K562 (cell line): Measurements from ENCODE around the gene MUSTN1. TPM values are rescaled to one million over a fixed set of nuclear protein-coding genes. Genes with fewer than 3 reads are reported as not detected.
A peak's percentile ranks its signal among the peaks of the same experiment; 100 is the strongest.

Experiments
- ATAC-seq: fragments of 200-7000 bp; cut with Tn5 transposase; 3 replicates; pipeline ENCODE4 v1.9.1; 2020; ENCODE audit warnings: moderate library complexity
- BruUV-seq: library from RNA; stranded (reverse); fragments of 400-500 nt; replicated peaks from 2 replicates; lab custom pipeline; 2021; lab: Mats Ljungman, UMichigan
- CTCF ChIA-PET: fragments of 300-600 bp; formaldehyde crosslinking; extraction: SDS; loops from one replicate; lab custom pipeline; 2021; ENCODE audit warnings: low intra/inter-chr PET ratio; lab: Yijun Ruan, JAX
- POLR2A ChIA-PET: fragments of 300-600, 350-650 bp; sonication (Branson Sonifier 250); formaldehyde crosslinking; extraction: SDS; loops from one replicate; lab custom pipeline; 2021; ENCODE audit warnings: antibody characterized with exemption, inconsistent platforms; lab: Yijun Ruan, JAX
- DNase-seq, 4 experiments: peaks; one replicate each; pipeline versions ENCODE4 v3.0.0 to v3.0.0-alpha.2; 2011 to 2018; ENCODE audit warnings: low spot score in 3 of 4, mixed read lengths in 3 of 4; ENCODE audit errors: extremely low read depth in 1 of 4
- FAIRE-seq: peaks from 2 replicates; lab custom pipeline; 2011; peaks lifted over from hg19 to GRCh38; lab: Jason Lieb, UNC
- H2AFZ ChIP-seq: 2 replicates; pipeline ENCODE4 v1.6.0; 2011; ENCODE audit warnings: low read depth, low read length, control low read depth, inconsistent platforms
- H3K27ac ChIP-seq: fragments of 200-600 bp; 3 replicates; pipeline ENCODE4 v1.8.0; 2011; ENCODE audit warnings: low read depth, mild to moderate bottlenecking, control low read depth, inconsistent platforms, low read length, moderate library complexity, mixed read lengths; ENCODE audit errors: extremely low read depth
- H3K27me3 ChIP-seq, 2 experiments: fragments of 300-600 bp in 1 of 2; 2 replicates in 1 of 2; 3 replicates in 1 of 2; pipeline versions ENCODE4 v1.6.0 to v1.8.0; 2011; ENCODE audit warnings: inconsistent platforms in 2 of 2, low read length in 2 of 2, mild to moderate bottlenecking in 1 of 2, mixed read lengths in 1 of 2, moderate library complexity in 1 of 2; ENCODE audit not compliant: control insufficient read depth in 2 of 2, insufficient read depth in 2 of 2
- H3K36me3 ChIP-seq: fragments of 300-600 bp; 3 replicates; pipeline ENCODE4 v1.8.0; 2011; ENCODE audit warnings: mild to moderate bottlenecking, low read length, inconsistent platforms; ENCODE audit not compliant: control insufficient read depth, insufficient read depth
- H3K4me1 ChIP-seq, 2 experiments: fragments of 200-600 bp in 1 of 2; replicated peaks in 1 of 2; 2 replicates in 1 of 2; 3 replicates in 1 of 2; pipeline versions ENCODE4 v1.5.1 to v1.8.0; 2011; ENCODE audit warnings: inconsistent platforms in 2 of 2, low read length in 2 of 2, mild to moderate bottlenecking in 1 of 2, mixed read lengths in 1 of 2, moderate library complexity in 1 of 2; ENCODE audit not compliant: control insufficient read depth in 2 of 2, insufficient read depth in 2 of 2
- H3K4me2 ChIP-seq: 2 replicates; pipeline ENCODE4 v1.6.1; 2011; ENCODE audit warnings: low read length, control low read depth, inconsistent platforms, mixed read lengths; ENCODE audit not compliant: insufficient read depth
- H3K4me3 ChIP-seq: fragments of 200-600 bp; sonication (generic), shearing (Covaris generic); 2 replicates; pipeline ENCODE4 v1.5.1; 2016; ENCODE audit warnings: control low read depth, inconsistent platforms
- H3K79me2 ChIP-seq: fragments of 200-600 bp; 3 replicates; pipeline ENCODE4 v1.8.0; 2011; ENCODE audit warnings: low read length, inconsistent platforms; ENCODE audit not compliant: control insufficient read depth, insufficient read depth
- H3K9ac ChIP-seq, 2 experiments: 2 replicates each; pipeline versions ENCODE4 v1.6.0 to v1.6.1; 2011; ENCODE audit warnings: low read depth in 2 of 2, low read length in 2 of 2, control low read depth in 1 of 2, inconsistent platforms in 1 of 2, mild to moderate bottlenecking in 1 of 2, mixed read lengths in 1 of 2; ENCODE audit not compliant: insufficient read depth in 1 of 2
- H3K9me1 ChIP-seq: one replicate; pipeline ENCODE4 v1.6.0; 2011; ENCODE audit warnings: inconsistent platforms, mild to moderate bottlenecking, low read length, moderate library complexity; ENCODE audit not compliant: control insufficient read depth, insufficient read depth
- H3K9me3 ChIP-seq: replicated peaks from 2 replicates; pipeline ENCODE4 v1.5.1; 2011; ENCODE audit warnings: low read depth, low read length, inconsistent platforms; ENCODE audit not compliant: control insufficient read depth, insufficient read depth
- H4K20me1 ChIP-seq: replicated peaks from 2 replicates; pipeline ENCODE4 v1.6.1; 2011; ENCODE audit warnings: low read length, inconsistent platforms, mixed read lengths; ENCODE audit not compliant: control insufficient read depth, insufficient read depth
- ELF1 ChIP-seq: fragments of 200-800 bp; sonication (Bioruptor generic); IDR thresholded peaks from 2 replicates; pipeline ENCODE4 v1.6.1; 2016; ENCODE audit warnings: missing genetic modification characterization, missing compliant biosample characterization
- ELF2 ChIP-seq: fragments of 250-450 bp; sonication (Bioruptor Pico); IDR thresholded peaks from 2 replicates; pipeline ENCODE4 v1.5.0; 2021; ENCODE audit warnings: mild to moderate bottlenecking
- ETV1 ChIP-seq: fragments of 450-650 bp; conservative IDR thresholded peaks from 2 replicates; pipeline ENCODE4 v1.6.1; 2016; ENCODE audit warnings: missing genetic modification characterization, control low read depth, low read depth, missing compliant biosample characterization
- FIP1L1 ChIP-seq: fragments of 200-400 bp; formaldehyde crosslinking; IDR thresholded peaks from 2 replicates; pipeline ENCODE4 v1.6.1; 2018; ENCODE audit warnings: mild to moderate bottlenecking, low read depth, low read length; ENCODE audit not compliant: poor library complexity, severe bottlenecking
- KLF6 ChIP-seq: fragments of 250-450 bp; sonication (Bioruptor Pico); IDR thresholded peaks from 2 replicates; pipeline ENCODE4 v1.4.0; 2020; ENCODE audit warnings: mild to moderate bottlenecking, moderate library complexity, borderline replicate concordance
- NR2C2 ChIP-seq, 2 experiments: fragments of 200-800 bp in 1 of 2; sonication (Bioruptor generic) in 1 of 2; sonication (generic) in 1 of 2; formaldehyde crosslinking in 1 of 2; IDR thresholded peaks; 2 replicates each; pipeline versions ENCODE4 v1.6.1 to v1.8.0; 2016 to 2022; ENCODE audit warnings: mild to moderate bottlenecking in 1 of 2, missing compliant biosample characterization in 1 of 2, missing genetic modification characterization in 1 of 2, missing genetic modification reagents in 1 of 2
- SMAD3 ChIP-seq: fragments of 450-650 bp; formaldehyde crosslinking; conservative IDR thresholded peaks from 2 replicates; pipeline ENCODE4 v1.4.0; 2020; ENCODE audit warnings: mild to moderate bottlenecking
- ZNF766 ChIP-seq: fragments of 200-800 bp; sonication (Bioruptor generic); conservative IDR thresholded peaks from 2 replicates; pipeline ENCODE4 v1.6.1; 2016; ENCODE audit warnings: missing genetic modification characterization, missing compliant biosample characterization
- WGBS: fragments of 100-300 bp; shearing (Covaris generic); methylation state at CpG from one replicate; pipeline ENCODE4 v1.1.6; 2016; ENCODE audit warnings: low coverage, mixed read lengths; ENCODE audit not compliant: insufficient coverage; ENCODE audit errors: missing lambda C conversion rate; 5-methylcytosine and 5-hydroxymethylcytosine counted together
- in situ Hi-C: fragments of 300-500 bp; cut with MboI; formaldehyde crosslinking; loops from 4 replicates; pipeline ENCODE4 v1.15.0; 2018; ENCODE audit warnings: inconsistent platforms, mixed read lengths
- intact Hi-C: fragments of 100-400 bp; cut with micrococcal nuclease; formaldehyde crosslinking; loops from 2 replicates; pipeline ENCODE4 v1.14.2; 2022
- polyA plus RNA-seq, 8 experiments: library from polyadenylated mRNA; depleted of rRNA in 4 of 8; stranded (reverse) in 5 of 8; unstranded in 3 of 8; fragments of >200 nt; fragmentation: Nextera tagmentation in 2 of 8; fragmentation: Illumina TruSeq in 1 of 8; extraction: Ambion mirVana in 2 of 8; extraction: Trizol in 1 of 8; gene quantifications; 2 replicates each; pipeline versions ENCODE4 v1.2.1 to v1.2.3, GENCODE V29; 2011 to 2014; ENCODE audit warnings: inconsistent platforms in 1 of 8, missing spikeins in 1 of 8
- total RNA-seq, 7 experiments: library from RNA; depleted of rRNA in 6 of 7; stranded (reverse); fragments of >200 nt in 6 of 7; fragmentation: Illumina TruSeq in 2 of 7; extraction: Trizol in 2 of 7; gene quantifications; 2 replicates each; pipeline versions ENCODE4 v1.2.1 to v1.2.3, GENCODE V29; 2011 to 2021; ENCODE audit warnings: low replicate concordance in 1 of 7
- TF ChIP-seq, protein P1 (sequence below): sonication (generic); IDR thresholded peaks from 2 replicates; pipeline ENCODE4 v1.6.1; 2016
- TF ChIP-seq, protein P2 (sequence below): fragments of 450-650 bp; IDR thresholded peaks from 2 replicates; pipeline ENCODE4 v1.6.1; 2016; ENCODE audit warnings: low read depth
- TF ChIP-seq, protein P3 (sequence below): fragments of 200-400 bp; formaldehyde crosslinking; IDR thresholded peaks from 2 replicates; pipeline ENCODE4 v1.6.1; 2017; ENCODE audit warnings: mild to moderate bottlenecking, low read depth, low read length, moderate library complexity

The MUSTN1 gene
- total and polyA plus RNA-seq, 9 of the 15 experiments (the other 6 are each of a cell fraction or from before 2014, with no cell fraction given): 0.15 to 0.78 (median 0.44) TPM; not detected in 4

GRCh38 chr3:52872245-52872644 lies 37.4 kb upstream of the MUSTN1 start:
- Histone ChIP-seq H3K9me3 (no peaks in the 10 kb centered on the region), H3K9me1 (no peaks in the 10 kb centered on the region), H2AFZ (no peak overlapping the region), H3K36me3 (no peaks in the 10 kb centered on the region), H3K4me2 (no peak overlapping the region), H3K9ac (no peak overlapping the region), H3K27ac (no peak overlapping the region; the same call in 2 of the 3 replicates), H3K27me3 (no peaks in the 10 kb centered on the region), H3K4me3 (no peak overlapping the region), H4K20me1 (no peaks in the 10 kb centered on the region), H3K4me1 (peaks cover 10 to 36% of the 10 kb centered on the region in 2 experiments), H3K79me2 (no peaks in the 10 kb centered on the region)
- peak; percentile 57 for ATAC-seq
- no TSS peak for BruUV-seq
- 19% methylated on average over 3 of the region's 3 CpGs for WGBS
- POLR2A ChIA-PET: no interaction called here
- intact Hi-C loops (no loop called here), in situ Hi-C loops (no loop called here)
- DNase-seq: no peak
- CTCF ChIA-PET: no interaction called here
- FAIRE-seq: no peak
- TF ChIP-seq, protein P1, sequence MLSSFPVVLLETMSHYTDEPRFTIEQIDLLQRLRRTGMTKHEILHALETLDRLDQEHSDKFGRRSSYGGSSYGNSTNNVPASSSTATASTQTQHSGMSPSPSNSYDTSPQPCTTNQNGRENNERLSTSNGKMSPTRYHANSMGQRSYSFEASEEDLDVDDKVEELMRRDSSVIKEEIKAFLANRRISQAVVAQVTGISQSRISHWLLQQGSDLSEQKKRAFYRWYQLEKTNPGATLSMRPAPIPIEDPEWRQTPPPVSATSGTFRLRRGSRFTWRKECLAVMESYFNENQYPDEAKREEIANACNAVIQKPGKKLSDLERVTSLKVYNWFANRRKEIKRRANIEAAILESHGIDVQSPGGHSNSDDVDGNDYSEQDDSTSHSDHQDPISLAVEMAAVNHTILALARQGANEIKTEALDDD: peak; percentile 80; the same call in 1 of the 2 replicates
- TF ChIP-seq ZNF766 (CRISPR knock-in tag) (peak; percentile 67), ELF2 (CRISPR knock-in tag) (no peak), KLF6 (peak; percentile 59; the same call in 1 of the 2 replicates), FIP1L1 (no peak), SMAD3 (0 out of 2 replicates have a peak, but pooled peaks have one; percentile 23), ETV1 (tag) (peak; percentile 67), NR2C2 (CRISPR knock-in tag; IDR thresholded peaks at IDR 0.05) (no peak), NR2C2 (tag; IDR thresholded peaks at IDR 0.05) (peak; percentile 52; the same call in 1 of the 2 replicates), ELF1 (tag) (no peak)
- TF ChIP-seq, protein P2, sequence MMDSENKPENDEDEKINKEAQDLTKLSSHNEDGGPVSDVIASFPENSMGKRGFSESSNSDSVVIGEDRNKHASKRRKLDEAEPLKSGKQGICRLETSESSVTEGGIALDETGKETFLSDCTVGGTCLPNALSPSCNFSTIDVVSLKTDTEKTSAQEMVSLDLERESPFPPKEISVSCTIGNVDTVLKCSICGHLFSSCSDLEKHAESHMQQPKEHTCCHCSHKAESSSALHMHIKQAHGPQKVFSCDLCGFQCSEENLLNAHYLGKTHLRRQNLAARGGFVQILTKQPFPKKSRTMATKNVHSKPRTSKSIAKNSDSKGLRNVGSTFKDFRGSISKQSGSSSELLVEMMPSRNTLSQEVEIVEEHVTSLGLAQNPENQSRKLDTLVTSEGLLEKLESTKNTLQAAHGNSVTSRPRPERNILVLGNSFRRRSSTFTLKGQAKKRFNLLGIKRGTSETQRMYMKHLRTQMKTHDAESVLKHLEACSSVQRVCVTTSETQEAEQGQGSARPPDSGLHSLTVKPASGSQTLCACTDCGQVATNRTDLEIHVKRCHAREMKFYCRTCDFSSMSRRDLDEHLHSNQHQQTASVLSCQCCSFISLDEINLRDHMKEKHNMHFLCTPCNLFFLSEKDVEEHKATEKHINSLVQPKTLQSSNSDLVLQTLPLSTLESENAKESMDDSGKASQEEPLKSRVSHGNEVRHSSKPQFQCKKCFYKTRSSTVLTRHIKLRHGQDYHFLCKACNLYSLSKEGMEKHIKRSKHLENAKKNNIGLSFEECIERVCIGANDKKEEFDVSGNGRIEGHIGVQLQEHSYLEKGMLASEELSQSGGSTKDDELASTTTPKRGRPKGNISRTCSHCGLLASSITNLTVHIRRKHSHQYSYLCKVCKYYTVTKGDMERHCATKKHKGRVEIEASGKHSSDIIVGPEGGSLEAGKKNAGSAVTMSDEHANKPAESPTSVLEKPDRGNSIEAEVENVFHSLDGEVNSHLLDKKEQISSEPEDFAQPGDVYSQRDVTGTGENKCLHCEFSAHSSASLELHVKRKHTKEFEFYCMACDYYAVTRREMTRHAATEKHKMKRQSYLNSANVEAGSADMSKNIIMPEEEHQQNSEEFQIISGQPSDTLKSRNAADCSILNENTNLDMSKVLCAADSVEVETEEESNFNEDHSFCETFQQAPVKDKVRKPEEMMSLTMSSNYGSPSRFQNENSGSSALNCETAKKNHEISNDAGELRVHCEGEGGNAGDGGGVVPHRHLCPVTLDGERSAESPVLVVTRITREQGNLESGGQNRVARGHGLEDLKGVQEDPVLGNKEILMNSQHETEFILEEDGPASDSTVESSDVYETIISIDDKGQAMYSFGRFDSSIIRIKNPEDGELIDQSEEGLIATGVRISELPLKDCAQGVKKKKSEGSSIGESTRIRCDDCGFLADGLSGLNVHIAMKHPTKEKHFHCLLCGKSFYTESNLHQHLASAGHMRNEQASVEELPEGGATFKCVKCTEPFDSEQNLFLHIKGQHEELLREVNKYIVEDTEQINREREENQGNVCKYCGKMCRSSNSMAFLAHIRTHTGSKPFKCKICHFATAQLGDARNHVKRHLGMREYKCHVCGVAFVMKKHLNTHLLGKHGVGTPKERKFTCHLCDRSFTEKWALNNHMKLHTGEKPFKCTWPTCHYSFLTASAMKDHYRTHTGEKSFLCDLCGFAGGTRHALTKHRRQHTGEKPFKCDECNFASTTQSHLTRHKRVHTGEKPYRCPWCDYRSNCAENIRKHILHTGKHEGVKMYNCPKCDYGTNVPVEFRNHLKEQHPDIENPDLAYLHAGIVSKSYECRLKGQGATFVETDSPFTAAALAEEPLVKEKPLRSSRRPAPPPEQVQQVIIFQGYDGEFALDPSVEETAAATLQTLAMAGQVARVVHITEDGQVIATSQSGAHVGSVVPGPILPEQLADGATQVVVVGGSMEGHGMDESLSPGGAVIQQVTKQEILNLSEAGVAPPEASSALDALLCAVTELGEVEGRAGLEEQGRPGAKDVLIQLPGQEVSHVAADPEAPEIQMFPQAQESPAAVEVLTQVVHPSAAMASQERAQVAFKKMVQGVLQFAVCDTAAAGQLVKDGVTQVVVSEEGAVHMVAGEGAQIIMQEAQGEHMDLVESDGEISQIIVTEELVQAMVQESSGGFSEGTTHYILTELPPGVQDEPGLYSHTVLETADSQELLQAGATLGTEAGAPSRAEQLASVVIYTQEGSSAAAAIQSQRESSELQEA: no peak
- TF ChIP-seq, protein P3, sequence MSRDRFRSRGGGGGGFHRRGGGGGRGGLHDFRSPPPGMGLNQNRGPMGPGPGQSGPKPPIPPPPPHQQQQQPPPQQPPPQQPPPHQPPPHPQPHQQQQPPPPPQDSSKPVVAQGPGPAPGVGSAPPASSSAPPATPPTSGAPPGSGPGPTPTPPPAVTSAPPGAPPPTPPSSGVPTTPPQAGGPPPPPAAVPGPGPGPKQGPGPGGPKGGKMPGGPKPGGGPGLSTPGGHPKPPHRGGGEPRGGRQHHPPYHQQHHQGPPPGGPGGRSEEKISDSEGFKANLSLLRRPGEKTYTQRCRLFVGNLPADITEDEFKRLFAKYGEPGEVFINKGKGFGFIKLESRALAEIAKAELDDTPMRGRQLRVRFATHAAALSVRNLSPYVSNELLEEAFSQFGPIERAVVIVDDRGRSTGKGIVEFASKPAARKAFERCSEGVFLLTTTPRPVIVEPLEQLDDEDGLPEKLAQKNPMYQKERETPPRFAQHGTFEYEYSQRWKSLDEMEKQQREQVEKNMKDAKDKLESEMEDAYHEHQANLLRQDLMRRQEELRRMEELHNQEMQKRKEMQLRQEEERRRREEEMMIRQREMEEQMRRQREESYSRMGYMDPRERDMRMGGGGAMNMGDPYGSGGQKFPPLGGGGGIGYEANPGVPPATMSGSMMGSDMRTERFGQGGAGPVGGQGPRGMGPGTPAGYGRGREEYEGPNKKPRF: no peak
